SK-N-SH treated with all-trans-retinoic acid at 6 μM for 48 hours (cell line): ENCODE measurements around the gene CYS1.

Source experiments
- ATAC-seq: fragments of 200-7000 bp; cut with Tn5 transposase; 3 replicates; pipeline ENCODE4 v1.9.1; 2020; ENCODE audit warnings: mild to moderate bottlenecking, moderate library complexity
- ARNTL ChIP-seq: fragments of 450-650 bp; formaldehyde crosslinking; IDR thresholded peaks from 2 replicates; pipeline ENCODE4 v1.5.0; 2020; ENCODE audit warnings: low read depth, mild to moderate bottlenecking, moderate library complexity, borderline replicate concordance
- BACH2 ChIP-seq: fragments of 250-450 bp; sonication (Bioruptor Pico); IDR thresholded peaks from 2 replicates; pipeline ENCODE4 v1.9.0; 2021; ENCODE audit warnings: mild to moderate bottlenecking, borderline replicate concordance
- CREB5 ChIP-seq: fragments of 250-450 bp; sonication (Bioruptor Pico); IDR thresholded peaks from 2 replicates; pipeline ENCODE4 v1.5.1; 2020; ENCODE audit warnings: low read depth, mild to moderate bottlenecking, moderate library complexity
- CSDC2 ChIP-seq: fragments of 250-450 bp; sonication (Bioruptor Pico); IDR thresholded peaks from 2 replicates; pipeline ENCODE4 v1.5.0; 2020; ENCODE audit warnings: mild to moderate bottlenecking, moderate library complexity
- CSRNP3 ChIP-seq: fragments of 250-450 bp; sonication (Bioruptor Pico); IDR thresholded peaks from 2 replicates; pipeline ENCODE4 v1.5.1; 2021; ENCODE audit warnings: mild to moderate bottlenecking, moderate library complexity
- ESRRG ChIP-seq: fragments of 250-450 bp; sonication (Bioruptor Pico); IDR thresholded peaks from 2 replicates; pipeline ENCODE4 v1.6.1; 2021; ENCODE audit warnings: mild to moderate bottlenecking
- GLIS3 ChIP-seq: fragments of 250-450 bp; sonication (Bioruptor Pico); IDR thresholded peaks from 2 replicates; pipeline ENCODE4 v1.5.0; 2020; ENCODE audit warnings: mild to moderate bottlenecking, moderate library complexity
- ISL1 ChIP-seq: fragments of 250-450 bp; sonication (Bioruptor Pico); IDR thresholded peaks from 2 replicates; pipeline ENCODE4 v2.1.2; 2022; ENCODE audit warnings: mild to moderate bottlenecking, moderate library complexity
- OSR1 ChIP-seq: fragments of 250-450 bp; sonication (Bioruptor Pico); IDR thresholded peaks from 2 replicates; pipeline ENCODE4 v1.8.0; 2022; ENCODE audit warnings: moderate library complexity, mild to moderate bottlenecking, inconsistent platforms
- POU6F1 ChIP-seq: fragments of 250-450 bp; sonication (Bioruptor Pico); IDR thresholded peaks from 2 replicates; pipeline ENCODE4 v1.8.0; 2021; ENCODE audit warnings: low read depth, mild to moderate bottlenecking, moderate library complexity, borderline replicate concordance
- PPARA ChIP-seq: fragments of 250-450 bp; sonication (Bioruptor Pico); IDR thresholded peaks from 2 replicates; pipeline ENCODE4 v1.5.0; 2020; ENCODE audit warnings: mild to moderate bottlenecking, borderline replicate concordance
- RARB ChIP-seq: fragments of 250-450 bp; sonication (Bioruptor Pico); IDR thresholded peaks from 2 replicates; pipeline ENCODE4 v1.8.0; 2021; ENCODE audit warnings: mild to moderate bottlenecking, moderate library complexity
- SNAI2 ChIP-seq: fragments of 250-450 bp; sonication (Bioruptor Pico); IDR thresholded peaks from 2 replicates; pipeline ENCODE4 v1.5.0; 2020; ENCODE audit warnings: mild to moderate bottlenecking, moderate library complexity
- TOX ChIP-seq: fragments of 250-450 bp; sonication (Bioruptor Pico); IDR thresholded peaks from 2 replicates; pipeline ENCODE4 v1.8.0; 2021; ENCODE audit warnings: mild to moderate bottlenecking, moderate library complexity, borderline replicate concordance
- ZC3H10 ChIP-seq: fragments of 250-450 bp; sonication (Bioruptor Pico); IDR thresholded peaks from 2 replicates; pipeline ENCODE4 v1.5.1; 2021; ENCODE audit warnings: mild to moderate bottlenecking, moderate library complexity
- ZFP3 ChIP-seq: fragments of 250-450 bp; sonication (Bioruptor Pico); IDR thresholded peaks from 2 replicates; pipeline ENCODE4 v1.5.0; 2020; ENCODE audit warnings: mild to moderate bottlenecking, moderate library complexity
- ZFP30 ChIP-seq: fragments of 450-650 bp; formaldehyde crosslinking; IDR thresholded peaks from 2 replicates; pipeline ENCODE4 v1.5.0; 2022; ENCODE audit warnings: mild to moderate bottlenecking, moderate library complexity
- ZNF565 ChIP-seq: fragments of 450-650 bp; formaldehyde crosslinking; conservative IDR thresholded peaks from 2 replicates; pipeline ENCODE4 v1.5.0; 2020; ENCODE audit warnings: low read depth, mild to moderate bottlenecking, moderate library complexity
- ZNF70 ChIP-seq: fragments of 450-650 bp; formaldehyde crosslinking; IDR thresholded peaks from 2 replicates; pipeline ENCODE4 v1.5.0; 2020; ENCODE audit warnings: mild to moderate bottlenecking, moderate library complexity
- ZNF8 ChIP-seq: fragments of 450-650 bp; formaldehyde crosslinking; IDR thresholded peaks from 2 replicates; pipeline ENCODE4 v1.5.0; 2020; ENCODE audit warnings: mild to moderate bottlenecking, moderate library complexity

CYS1 gene

GRCh38 chr2:10080536-10081304, 509 bp upstream of the CYS1 start:
- TF ChIP-seq ZFP30 (no peak), CREB5 (no peak), BACH2 (no peak), ZC3H10 (CRISPR knock-in tag) (no peak), GLIS3 (CRISPR knock-in tag) (no peak), ISL1 (CRISPR knock-in tag) (no peak), CSDC2 (CRISPR knock-in tag) (no peak), RARB (CRISPR knock-in tag) (no peak)
- ATAC-seq = no peak

- peak; percentile 67 for ATAC-seq
Measured at GRCh38 chr2:10079266-10079869, 843 bp downstream of the CYS1 start.

GRCh38 chr2:10078704-10079265, 1.4 kb downstream of the CYS1 start:
- ATAC-seq = peak; percentile 48
- TF ChIP-seq TOX (CRISPR knock-in tag) (no peak), GLIS3 (CRISPR knock-in tag) (no peak), ZFP3 (CRISPR knock-in tag) (no peak), ESRRG (CRISPR knock-in tag) (no peak), ZNF8 (no peak), PPARA (CRISPR knock-in tag) (no peak), CREB5 (no peak), ARNTL (CRISPR knock-in tag) (no peak), POU6F1 (no peak), SNAI2 (no peak), ZNF70 (CRISPR knock-in tag) (no peak)

More at GRCh38 chr2:10079266-10079869, 843 bp downstream of the CYS1 start:
- no peak for TF ChIP-seq CSDC2 (CRISPR knock-in tag)
- no peak for TF ChIP-seq ZNF565
- TF ChIP-seq ZNF8 = no peak
- no peak for TF ChIP-seq ZFP30
- no peak for TF ChIP-seq ARNTL (CRISPR knock-in tag)
- TF ChIP-seq TOX (CRISPR knock-in tag) = no peak
- no peak for TF ChIP-seq POU6F1
- TF ChIP-seq GLIS3 (CRISPR knock-in tag) = no peak
- no peak for TF ChIP-seq PPARA (CRISPR knock-in tag)
- no peak for TF ChIP-seq BACH2
- no peak for TF ChIP-seq ESRRG (CRISPR knock-in tag)
- TF ChIP-seq CREB5 = no peak
- TF ChIP-seq CSRNP3 (CRISPR knock-in tag) = no peak
- no peak for TF ChIP-seq OSR1 (CRISPR knock-in tag)
- TF ChIP-seq SNAI2 = no peak
- no peak for TF ChIP-seq ZC3H10 (CRISPR knock-in tag)
